ENCODE results near the gene MRPL20.
A peak's percentile ranks its signal among the peaks of the same experiment; 100 is the strongest.

Gene MRPL20

DNA sequence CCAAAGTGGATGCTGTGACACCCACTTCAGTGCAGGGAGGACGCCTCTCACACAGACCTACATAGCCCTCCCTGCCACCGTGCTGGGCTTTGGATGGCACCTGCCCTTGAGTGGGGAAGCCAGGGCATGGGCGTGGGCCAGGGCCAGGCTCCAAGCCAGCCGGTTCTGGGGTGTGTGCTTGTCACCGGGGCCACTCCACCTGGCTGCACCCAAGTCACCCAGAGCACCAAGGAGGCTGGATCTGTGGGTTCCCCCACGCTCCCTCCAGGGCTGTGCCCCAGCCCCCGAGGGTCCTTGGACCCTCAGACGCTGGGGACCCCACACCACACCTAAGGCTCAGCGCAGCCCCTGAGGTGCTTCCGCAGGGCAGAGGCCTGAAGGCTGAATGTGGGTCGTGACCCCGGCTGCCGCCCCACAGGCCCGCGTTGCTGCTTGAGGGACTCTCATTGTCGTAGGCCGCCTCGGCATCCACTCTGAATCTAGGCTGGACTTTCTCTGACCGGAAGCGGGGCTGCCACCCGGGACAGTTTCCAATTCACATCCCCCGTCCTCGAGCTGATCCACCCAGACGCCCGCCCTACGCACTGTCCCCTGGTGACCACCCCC lies 50.2 kb downstream of the MRPL20 start:
- Mint-ChIP-seq H3K36me3 (no peaks in the 10 kb centered on the region), H3K9me3 (no peaks in the 10 kb centered on the region), H3K27ac (no peak overlapping the region), H3K4me1 (peaks cover 36% of the 10 kb centered on the region), H3K27me3 (peaks cover 86% of the 10 kb centered on the region), H3K4me3 (no peak overlapping the region)
- CTCF ChIA-PET = no interaction called here
- DNase-seq = no peak

DNA sequence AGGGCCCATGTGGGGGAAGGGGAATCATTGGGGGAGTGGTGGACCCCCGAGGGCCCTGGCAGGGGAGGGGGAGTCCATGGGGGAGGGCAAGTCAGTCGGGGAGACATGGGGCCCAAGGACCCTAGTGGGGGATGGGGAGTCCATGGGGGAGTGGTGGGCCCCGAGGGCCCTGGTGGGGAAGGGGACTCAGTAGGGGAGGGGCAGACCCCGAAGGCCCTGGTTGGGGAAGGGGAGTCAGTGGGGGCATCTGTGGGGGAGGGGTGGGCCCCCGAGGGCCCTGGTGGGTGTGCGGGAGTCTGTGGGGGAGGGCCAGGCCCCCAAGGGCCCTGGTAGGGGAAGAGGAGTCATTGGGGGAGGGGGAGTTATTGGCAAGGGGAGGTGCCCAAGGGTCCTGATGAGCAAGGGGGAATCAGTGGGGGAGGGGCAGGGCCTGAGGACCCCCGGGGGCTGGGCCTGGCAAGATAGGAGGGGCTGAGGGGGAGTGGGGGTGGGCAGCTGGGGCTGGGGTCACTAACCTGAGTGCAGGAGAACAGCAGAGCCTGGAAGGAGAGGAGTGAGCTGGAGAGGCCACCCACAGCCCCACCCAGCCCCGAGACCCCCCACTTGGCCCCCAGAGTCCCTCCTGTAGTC lies 50.8 kb downstream of the MRPL20 start:
- CTCF ChIA-PET = no interaction called here
- Mint-ChIP-seq H3K27me3 (peaks cover 86% of the 10 kb centered on the region), H3K36me3 (no peaks in the 10 kb centered on the region), H3K4me3 (no peak overlapping the region), H3K4me1 (peaks cover 36% of the 10 kb centered on the region), H3K27ac (no peak overlapping the region), H3K9me3 (no peaks in the 10 kb centered on the region)
- no peak for DNase-seq

DNA sequence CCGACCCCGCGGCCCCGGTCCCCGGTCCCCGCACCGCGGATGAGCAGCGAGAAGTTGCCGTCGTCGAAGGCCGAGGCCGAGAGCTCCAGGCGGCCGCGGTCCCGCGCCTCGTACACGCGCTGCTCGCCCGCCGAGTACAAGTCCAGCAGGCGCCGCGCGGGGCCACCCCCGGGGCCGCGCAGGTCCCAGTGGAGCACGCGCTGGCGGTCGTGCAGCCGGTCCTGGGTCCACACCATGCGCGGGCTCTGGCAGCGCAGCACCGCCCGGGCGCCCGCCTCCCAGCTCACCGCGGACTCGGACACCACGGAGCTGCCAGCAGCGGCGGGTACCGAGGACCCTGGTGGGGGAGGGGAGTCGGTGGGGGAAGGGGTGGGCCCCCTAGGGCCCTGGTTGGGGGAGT lies 51.7 kb downstream of the MRPL20 start:
- Mint-ChIP-seq H3K27me3 (peaks cover 83% of the 10 kb centered on the region), H3K4me3 (no peak overlapping the region), H3K9me3 (no peaks in the 10 kb centered on the region), H3K27ac (no peak overlapping the region), H3K4me1 (peaks cover 36% of the 10 kb centered on the region), H3K36me3 (no peaks in the 10 kb centered on the region)
- DNase-seq = no peak
- CTCF ChIA-PET = no interaction called here

DNA sequence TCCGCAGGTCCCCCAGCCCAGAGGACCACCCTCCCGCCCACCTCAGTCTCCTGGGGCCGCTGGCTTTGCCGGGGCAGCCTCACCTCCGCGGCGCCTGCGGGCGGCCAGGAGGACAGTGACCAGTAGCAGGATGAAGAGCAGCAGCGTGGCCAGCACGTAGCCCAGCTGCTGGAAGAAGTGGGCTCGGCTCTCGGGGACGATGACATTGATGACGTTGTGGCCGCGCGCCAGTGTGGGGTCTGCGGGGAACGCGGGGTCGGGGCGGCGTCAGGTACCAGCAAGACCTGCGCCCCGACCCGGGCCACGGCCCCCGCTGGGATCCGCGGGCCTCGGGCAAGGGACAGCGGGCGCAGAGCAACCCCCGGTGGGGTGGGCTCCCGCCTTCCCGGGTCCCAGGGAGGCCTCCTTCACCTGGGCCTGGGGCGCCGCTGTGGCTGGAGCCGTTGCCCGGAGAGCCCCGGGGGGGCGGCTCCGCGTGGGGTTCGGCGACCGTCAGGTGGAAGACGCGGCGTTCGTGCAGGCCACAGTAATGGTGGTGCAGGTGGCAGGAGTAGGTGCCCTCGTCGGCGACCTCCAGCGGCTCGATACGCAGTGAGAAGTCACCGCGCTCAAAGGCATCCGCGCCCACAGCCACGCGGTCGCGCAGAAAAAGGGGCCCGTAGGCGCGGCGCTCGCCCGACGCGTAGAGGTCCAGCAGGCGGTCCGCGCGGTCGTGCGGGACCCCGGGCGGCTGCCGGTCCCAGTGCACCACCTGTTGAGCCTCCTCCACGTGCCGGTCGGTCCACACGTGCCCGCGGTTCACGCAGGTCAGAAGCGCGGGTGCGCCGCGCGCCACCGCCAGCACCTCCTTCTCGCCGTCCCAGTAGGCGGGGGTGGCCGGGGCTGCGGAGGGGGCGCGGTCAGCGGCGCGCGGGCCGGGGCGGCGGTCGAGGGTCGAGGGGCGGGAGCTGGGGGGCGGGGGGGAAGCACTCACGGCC lies 52.5 kb downstream of the MRPL20 start:
- CTCF ChIA-PET = interaction anchor here (1.0 to 1.1 kb wide), 2 partner anchors 7 to 17 kb away, joined by 3 to 4 read pairs; no protein-coding TSS in a partner anchor
- Mint-ChIP-seq H3K4me1 (peaks cover 33% of the 10 kb centered on the region), H3K36me3 (no peaks in the 10 kb centered on the region), H3K27ac (no peak overlapping the region), H3K9me3 (no peaks in the 10 kb centered on the region), H3K4me3 (no peak overlapping the region), H3K27me3 (peaks cover 78% of the 10 kb centered on the region)
- no peak for DNase-seq

DNA sequence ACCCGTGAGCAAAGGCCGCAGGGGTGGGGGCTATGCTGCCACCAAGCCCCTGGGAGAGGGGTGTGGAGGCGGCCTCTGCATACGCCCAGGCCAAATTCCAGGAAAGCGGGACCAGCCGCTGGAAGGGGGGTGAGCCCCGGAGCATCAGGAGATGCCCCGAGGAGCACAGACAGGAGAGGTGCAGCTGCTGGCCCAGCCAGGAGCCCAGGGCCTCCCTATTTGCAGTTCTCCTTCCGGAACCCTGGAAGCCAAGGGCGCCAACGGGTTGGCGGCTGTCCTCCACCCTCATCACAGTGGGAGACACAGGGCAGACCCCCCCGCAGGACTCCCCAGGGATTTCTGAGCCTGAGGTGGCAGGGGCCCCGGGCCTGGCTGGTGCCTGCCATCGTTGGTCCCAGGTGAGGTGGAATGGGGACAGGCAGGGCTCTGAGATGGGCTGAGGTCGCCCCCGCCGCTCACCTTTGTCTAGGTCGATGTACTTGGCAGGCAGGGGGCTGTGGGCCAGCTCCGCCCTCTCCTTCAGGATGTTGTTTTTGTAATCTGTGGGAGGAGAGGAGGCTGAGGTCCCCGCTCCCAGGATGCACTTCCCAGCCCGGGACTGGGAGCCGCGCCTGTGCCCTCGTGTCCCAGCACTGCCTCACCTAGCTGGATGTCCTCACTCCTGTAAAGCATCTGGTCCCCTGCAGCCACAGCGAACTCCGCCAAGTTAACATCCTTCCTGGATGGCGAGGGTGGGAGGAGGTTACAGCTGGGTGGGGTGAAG lies 53.5 kb downstream of the MRPL20 start:
- Mint-ChIP-seq H3K9me3 (no peaks in the 10 kb centered on the region), H3K36me3 (no peaks in the 10 kb centered on the region), H3K4me3 (no peak overlapping the region), H3K4me1 (peaks cover 24% of the 10 kb centered on the region), H3K27ac (no peak overlapping the region), H3K27me3 (peaks cover 69% of the 10 kb centered on the region)
- no peak for DNase-seq
- CTCF ChIA-PET = interaction anchor here (1.0 to 1.1 kb wide), 2 partner anchors 8 to 18 kb away, joined by 3 to 4 read pairs; no protein-coding TSS in a partner anchor

DNA sequence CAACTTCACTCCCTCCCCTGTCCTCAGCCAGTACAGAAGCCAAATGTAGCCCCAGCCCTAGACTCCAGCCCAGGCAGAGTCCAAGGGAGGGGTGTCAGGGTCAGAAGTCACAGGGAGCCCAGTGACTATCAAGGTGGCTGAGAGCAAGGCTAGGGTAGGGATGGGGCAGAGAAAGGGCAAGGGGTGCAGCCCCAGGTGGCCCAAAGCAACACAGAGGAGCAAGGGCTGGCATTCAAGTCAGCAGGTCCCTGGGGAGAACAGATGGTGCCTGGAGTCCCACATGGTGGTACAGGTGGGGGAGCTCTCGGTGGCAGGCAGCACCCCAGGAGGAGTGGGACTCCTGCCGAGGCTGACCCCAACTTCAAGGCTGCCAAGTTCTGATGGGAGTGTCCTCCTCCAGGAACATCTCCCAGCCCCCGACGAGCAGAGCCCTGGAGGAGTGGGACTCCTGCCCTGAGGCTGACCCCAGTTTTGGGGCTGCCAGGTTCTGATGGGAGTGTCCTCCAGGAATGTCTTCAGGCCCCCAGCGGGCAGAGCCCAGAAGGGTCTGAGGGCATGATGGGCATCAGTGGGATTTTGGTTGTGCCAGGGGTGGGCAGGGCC lies 54.2 kb downstream of the MRPL20 start:
- CTCF ChIA-PET = interaction anchor here (1.5 kb wide), 1 partner anchor 18 kb away, joined by 21 read pairs; no protein-coding TSS in a partner anchor
- Mint-ChIP-seq H3K4me1 (peaks cover 22% of the 10 kb centered on the region), H3K27ac (peak overlapping the region; percentile 21), H3K4me3 (peak overlapping the region; percentile 7), H3K36me3 (no peaks in the 10 kb centered on the region), H3K27me3 (peaks cover 62% of the 10 kb centered on the region), H3K9me3 (no peaks in the 10 kb centered on the region)
- DNase-seq = no peak

Data from activated naive CD4-positive, alpha-beta T cell treated with anti-CD3 and anti-CD28 coated beads, Interleukin-2, amount 10 ng/mL, durations not matched to agents 7 days and 5 days (primary cell).